ENCODE data around the gene TREML2. TPM values are rescaled to one million over a fixed set of nuclear protein-coding genes. Genes with fewer than 3 reads are reported as not detected.

The TREML2 gene
- not detected in 2 replicates for total RNA-seq

GRCh38 chr6:41200901-41201763, at the start of gene TREML2:
TREML2 (minus strand) TSS chr6:41201149; CDS start chr6:41201008, 141 bp downstream.

GRCh38 chr6:41228096-41228495, 27.1 kb upstream of the TREML2 start, which contains the start of gene TREML4:
TREML4 (plus strand) TSS chr6:41228349; CDS start chr6:41228428, 79 bp downstream.

GRCh38 chr6:41162687-41163418, 38.1 kb downstream of the TREML2 start, which contains the start of gene TREM2:
TREM2 (minus strand) TSS chr6:41163116; CDS start chr6:41163082, 34 bp downstream.

GRCh38 chr6:41153992-41154625, 46.8 kb downstream of the TREML2 start, which contains the start of gene TREML1:
TREML1 (minus strand) TSS chr6:41154347; CDS start chr6:41154288, 59 bp downstream.

Other genes starting within 250 kb of the TREML2 start
- under 0.01 TPM in 1 of 2 replicates, not detected in the other for gene UNC5CL, start 161.9 kb downstream of the TREML2 start, total RNA-seq
- gene TSPO2, start 158.7 kb downstream of the TREML2 start, total RNA-seq = not detected in 2 replicates
- not detected in 2 replicates for gene APOBEC2, start 147.9 kb downstream of the TREML2 start, total RNA-seq
- gene OARD1, start 128.8 kb downstream of the TREML2 start, total RNA-seq = 8.8 and 11.2 TPM in 2 replicates
- gene NFYA, start 128.2 kb downstream of the TREML2 start, total RNA-seq = 13.7 and 17.9 TPM in 2 replicates
- not detected in 2 replicates for gene TREML1, start 46.8 kb downstream of the TREML2 start, total RNA-seq
- gene TREM2, start 38.0 kb downstream of the TREML2 start, total RNA-seq = not detected in 2 replicates
- not detected in 2 replicates for gene TREML4, start 27.2 kb upstream of the TREML2 start, total RNA-seq
- gene TREM1, start 85.5 kb upstream of the TREML2 start, total RNA-seq = not detected in 2 replicates
- gene NCR2, start 134.5 kb upstream of the TREML2 start, total RNA-seq = not detected in 2 replicates